NCI-H146 treated with DMSO at 0.1 percent for 48 hours (cell line): ENCODE measurements around the gene FES.
"Not testable (repeated sequence)": the region's sequence is repeated elsewhere in the genome, so short reads cannot be mapped to it uniquely, and the experiment has no call there.

Experiments used
- DNase-seq: peaks from one replicate; lab custom pipeline; 2025; ENCODE audit not compliant: unreplicated experiment; lab: John Stamatoyannopoulos, UW

Gene FES

GRCh38 chr15:90890839-90891238 lies 6.5 kb downstream of the FES start:
- no peak for DNase-seq

GRCh38 chr15:90891346-90891949 lies 7.1 kb downstream of the FES start:
- no peak for DNase-seq

- no peak for DNase-seq
Observed at GRCh38 chr15:90892023-90892422, 7.7 kb downstream of the FES start.

GRCh38 chr15:90892498-90893174 lies 8.3 kb downstream of the FES start:
- no peak for DNase-seq

- peak; percentile 12 for DNase-seq
Observed at GRCh38 chr15:90893175-90894090, 9.1 kb downstream of the FES start.

GRCh38 chr15:90895571-90896117 lies 11.3 kb downstream of the FES start:
- no peak for DNase-seq

- DNase-seq, result not testable (repeated sequence)
Observed at GRCh38 chr15:90897131-90897655, 12.9 kb downstream of the FES start.

GRCh38 chr15:90901175-90902039 lies 17.1 kb downstream of the FES start:
- DNase-seq, result no peak

- peak; percentile 14 for DNase-seq
Observed at GRCh38 chr15:90902040-90902839, 17.9 kb downstream of the FES start.

- DNase-seq, result peak; percentile 24
Observed at GRCh38 chr15:90902840-90903732, 18.8 kb downstream of the FES start, which contains the start of gene MAN2A2. TSS of gene MAN2A2 (plus strand) at chr15:90903302. CDS start at chr15:90904208, 906 bp downstream.

GRCh38 chr15:90903733-90904536 lies 19.6 kb downstream of the FES start:
- no peak for DNase-seq

GRCh38 chr15:90904746-90905145 lies 20.4 kb downstream of the FES start:
- no peak for DNase-seq

- DNase-seq, result no peak
Observed at GRCh38 chr15:90905306-90906180, 21.2 kb downstream of the FES start.

GRCh38 chr15:90906181-90906849 lies 22.0 kb downstream of the FES start:
- no peak for DNase-seq

GRCh38 chr15:90907051-90907660 lies 22.9 kb downstream of the FES start:
- DNase-seq, result no peak
